Measurements from ENCODE around the gene GSTM5.
A peak's percentile ranks its signal among the peaks of the same experiment; 100 is the strongest.
"Not testable (repeated sequence)": the region's sequence is repeated elsewhere in the genome, so short reads cannot be mapped to it uniquely, and the experiment has no call there.

GSTM5 gene

GRCh38 chr1:109732390-109732881 lies 20.4 kb downstream of the GSTM5 start:
- DNase-seq = no peak

GRCh38 chr1:109733236-109733870 lies 21.3 kb downstream of the GSTM5 start:
- DNase-seq = no peak

GRCh38 chr1:109739738-109740614 lies 27.9 kb downstream of the GSTM5 start:
- DNase-seq = peak; percentile 51 to 65

GRCh38 chr1:109740615-109741373 lies 28.7 kb downstream of the GSTM5 start, which contains the start of gene GSTM3:
Gene GSTM3, minus strand, starts transcription at chr1:109741038. Its CDS starts 751 bp downstream, at chr1:109740287.
- DNase-seq = no peak

GRCh38 chr1:109748311-109748710 lies 36.3 kb downstream of the GSTM5 start:
- DNase-seq = not testable (repeated sequence)

- DNase-seq = no peak
Measured at GRCh38 chr1:109749221-109749620, 37.2 kb downstream of the GSTM5 start.

- no peak for DNase-seq
Measured at GRCh38 chr1:109750241-109750882, 38.3 kb downstream of the GSTM5 start.

- no peak for DNase-seq
Measured at GRCh38 chr1:109750920-109751319, 38.9 kb downstream of the GSTM5 start.

GRCh38 chr1:109751531-109752260 lies 39.6 kb downstream of the GSTM5 start:
- no peak for DNase-seq

- DNase-seq = no peak
Measured at GRCh38 chr1:109754738-109755137, 42.7 kb downstream of the GSTM5 start.

GRCh38 chr1:109756325-109756724 lies 44.3 kb downstream of the GSTM5 start:
- not testable (repeated sequence) for DNase-seq

- DNase-seq = no peak
Measured at GRCh38 chr1:109756848-109757521, 44.9 kb downstream of the GSTM5 start.

- DNase-seq = no peak
Measured at GRCh38 chr1:109757936-109758786, 46.1 kb downstream of the GSTM5 start.

- no peak for DNase-seq
Measured at GRCh38 chr1:109759513-109760334, 47.7 kb downstream of the GSTM5 start.

GRCh38 chr1:109760581-109761226 lies 48.7 kb downstream of the GSTM5 start:
- DNase-seq = no peak

GRCh38 chr1:109761227-109762038 lies 49.4 kb downstream of the GSTM5 start:
- no peak for DNase-seq

- DNase-seq = no peak
Measured at GRCh38 chr1:109762039-109762585, 50.1 kb downstream of the GSTM5 start.
